ENCODE measurements around the gene TICAM2.

GRCh38 chr5:115599502-115599901 is 2.8 kb downstream of the TICAM2 start:
- TF ChIP-seq CTCF (IDR thresholded peaks at IDR 0.05) (no peak), EZH2 (IDR thresholded peaks at IDR 0.05; ENCODE audit: borderline replicate concordance, insufficient read depth, low read depth, low read length, poor library complexity, severe bottlenecking) (no peak)

Measured in B cell (primary cell).